ENCODE results near the gene ZBTB9. TPM values are rescaled to one million over a fixed set of nuclear protein-coding genes. Genes with fewer than 3 reads are reported as not detected.

The ZBTB9 gene
- total RNA-seq, 1 donor from 2014 or later, result 4.1 TPM

DNA sequence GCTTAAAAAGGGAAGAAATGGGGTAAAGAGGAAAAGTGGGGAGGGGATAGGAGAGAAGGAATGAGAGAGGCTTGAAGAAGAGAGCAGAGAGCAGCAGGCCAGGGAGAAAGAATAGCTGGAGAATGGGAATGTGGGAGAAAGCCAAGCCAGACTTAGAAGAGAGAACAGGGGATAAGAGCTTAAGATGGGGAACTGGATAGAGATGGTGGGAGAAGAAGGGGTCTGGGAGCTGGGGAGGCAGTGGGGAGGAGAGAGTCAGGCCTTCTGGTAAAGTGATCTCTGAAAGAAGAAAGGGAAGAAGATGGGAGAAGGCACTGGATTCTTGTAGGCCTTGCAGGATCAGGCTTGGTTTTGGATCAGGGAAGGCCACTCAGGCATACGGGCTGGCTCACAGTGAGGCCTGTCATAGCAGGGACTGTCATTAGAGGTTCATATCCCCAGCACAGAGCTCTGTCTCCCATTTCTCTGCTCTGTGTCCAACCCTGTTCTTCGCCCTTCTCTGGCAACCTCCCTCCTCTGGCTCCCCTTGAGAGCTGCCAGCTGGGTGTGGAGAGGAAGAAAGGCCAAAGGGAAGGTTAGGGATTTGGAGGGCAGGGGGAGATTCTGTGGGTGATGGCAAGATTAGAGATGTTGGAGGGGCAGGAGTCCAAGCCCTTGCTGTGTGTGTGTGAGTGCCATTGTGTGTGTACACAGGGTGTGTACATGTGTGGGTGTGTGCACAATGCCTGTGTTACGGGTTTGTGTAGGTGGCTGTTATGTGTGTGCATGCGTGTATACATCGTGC lies 25.2 kb upstream of the ZBTB9 start:
- ATAC-seq (no peak), DNase-seq (ENCODE audit: missing footprints) (no peak)
- intact Hi-C loops (cut with DNase I), result loop anchor here (10.0 kb wide), 1 partner anchor 146 kb away; no protein-coding TSS in a partner anchor

DNA sequence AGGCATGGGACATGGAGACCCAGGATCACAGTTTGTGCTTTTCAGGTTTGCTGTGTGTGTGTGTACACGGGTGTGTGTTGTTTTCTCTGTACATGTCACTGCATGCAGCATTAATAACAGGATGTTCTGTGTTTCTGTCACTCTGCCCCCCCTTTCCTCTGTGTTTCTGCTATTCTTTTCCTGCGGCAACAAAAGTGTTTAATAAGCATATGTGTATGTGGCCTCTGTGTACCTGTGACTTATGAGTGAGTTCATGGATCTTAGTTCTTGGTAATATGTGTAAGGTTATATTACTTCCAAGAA lies 24.7 kb upstream of the ZBTB9 start:
- ATAC-seq (no peak), DNase-seq (ENCODE audit: missing footprints) (no peak)
- intact Hi-C loops (cut with DNase I), result loop anchor here (10.0 kb wide), 1 partner anchor 145 kb away; no protein-coding TSS in a partner anchor

DNA sequence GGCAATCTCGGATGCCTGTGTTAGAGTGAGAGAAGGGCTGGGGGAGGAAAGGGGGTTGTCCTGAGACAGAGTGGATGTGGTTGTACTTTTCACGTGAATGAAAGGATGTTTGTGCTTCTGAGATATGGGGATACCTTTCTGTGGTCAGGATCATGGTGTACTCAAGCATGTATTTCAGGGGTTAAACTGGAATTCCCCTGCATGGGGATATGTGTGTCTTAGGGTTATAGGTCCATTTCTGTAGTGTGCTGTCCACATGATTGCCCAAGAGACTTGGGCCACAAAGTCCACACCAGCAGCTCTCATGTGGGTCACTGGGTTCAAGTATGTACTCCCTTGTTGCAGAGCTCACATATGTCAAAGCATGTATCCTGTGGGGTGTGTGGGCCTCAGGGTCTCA lies 24.0 kb upstream of the ZBTB9 start:
- no peak for ATAC-seq
- intact Hi-C loops (cut with DNase I), result no loop called here
- no peak for DNase-seq (ENCODE audit: missing footprints)

DNA sequence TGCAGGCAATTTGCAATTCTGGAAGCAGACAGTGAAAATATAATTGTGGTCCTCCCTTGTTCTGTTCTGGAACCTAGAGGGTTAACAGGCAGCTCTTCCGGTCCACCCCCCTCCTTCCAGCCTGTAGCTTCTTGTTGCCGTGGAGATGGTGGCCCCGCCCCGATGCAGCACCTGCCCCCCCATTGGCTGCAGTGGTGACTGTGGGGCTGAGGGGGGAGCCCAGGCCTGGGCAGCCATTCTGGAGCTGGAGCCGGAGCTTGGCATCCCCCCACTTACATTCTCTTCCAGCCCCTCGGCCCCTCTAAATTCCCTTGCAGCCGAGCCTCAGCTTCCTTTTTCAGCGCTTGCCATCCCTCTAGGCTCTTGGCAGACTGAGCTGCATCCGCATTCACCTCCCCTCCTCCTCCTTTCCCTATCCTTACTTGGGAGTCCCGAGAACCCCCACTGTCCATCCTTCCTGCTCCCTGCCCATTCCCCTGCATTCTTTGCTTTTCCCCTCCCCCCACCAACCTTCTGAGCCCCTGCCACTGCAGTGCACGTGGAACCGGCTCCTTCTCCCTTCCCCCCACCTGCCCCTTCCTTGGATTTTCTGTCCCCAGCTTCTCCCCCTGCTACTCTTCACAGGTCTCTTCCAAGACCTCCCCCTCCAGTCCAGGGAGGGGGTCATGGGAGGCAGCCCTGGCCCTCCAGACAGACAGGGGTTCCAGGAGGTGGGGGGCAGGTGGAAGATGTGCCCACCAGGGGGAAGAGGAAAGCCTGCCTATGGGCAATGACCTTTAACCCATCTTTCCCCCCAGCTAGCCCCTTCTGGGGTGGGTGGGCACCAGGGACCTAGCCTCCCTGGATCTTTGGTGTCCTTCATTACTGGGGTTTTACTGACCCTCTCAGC lies 23.1 kb upstream of the ZBTB9 start:
- ATAC-seq (no peak), DNase-seq (ENCODE audit: missing footprints) (peak; percentile 72)
- intact Hi-C loops (cut with DNase I), result no loop called here

DNA sequence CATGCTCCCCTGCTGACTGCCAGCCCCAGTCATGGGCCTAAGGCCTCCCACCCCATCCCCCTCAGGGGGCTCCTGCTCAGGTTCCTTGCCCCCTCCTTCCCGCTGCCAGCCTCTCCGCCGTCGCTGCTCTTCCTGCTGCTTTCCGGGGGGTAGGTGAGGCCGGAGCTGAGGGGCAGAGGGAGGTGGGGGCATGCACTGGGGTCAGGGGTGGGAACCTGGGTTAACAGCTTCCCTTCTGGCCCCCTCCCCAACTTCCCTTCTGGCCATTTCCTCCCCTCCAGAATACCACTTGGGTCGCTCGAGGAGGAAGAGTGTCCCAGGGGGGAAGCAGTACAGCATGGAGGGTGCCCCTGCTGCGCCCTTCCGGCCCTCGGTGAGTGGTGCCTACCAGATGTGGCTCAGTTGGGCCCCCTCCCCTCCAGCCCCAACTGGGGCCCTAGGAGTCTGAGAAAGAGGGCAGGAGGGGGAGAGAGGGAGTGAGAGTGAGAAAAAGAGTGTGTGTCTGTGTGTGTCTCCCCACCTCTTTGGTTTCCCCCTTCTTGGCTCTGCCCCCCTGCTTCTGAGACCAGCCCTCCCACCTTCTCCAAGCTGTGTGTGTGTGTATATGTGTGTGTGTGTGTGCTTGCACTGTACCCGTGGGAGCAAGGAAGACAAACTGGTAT lies 22.4 kb upstream of the ZBTB9 start:
- ATAC-seq, result no peak
- intact Hi-C loops (cut with DNase I), result no loop called here
- peak; percentile 56 for DNase-seq (ENCODE audit: missing footprints)

DNA sequence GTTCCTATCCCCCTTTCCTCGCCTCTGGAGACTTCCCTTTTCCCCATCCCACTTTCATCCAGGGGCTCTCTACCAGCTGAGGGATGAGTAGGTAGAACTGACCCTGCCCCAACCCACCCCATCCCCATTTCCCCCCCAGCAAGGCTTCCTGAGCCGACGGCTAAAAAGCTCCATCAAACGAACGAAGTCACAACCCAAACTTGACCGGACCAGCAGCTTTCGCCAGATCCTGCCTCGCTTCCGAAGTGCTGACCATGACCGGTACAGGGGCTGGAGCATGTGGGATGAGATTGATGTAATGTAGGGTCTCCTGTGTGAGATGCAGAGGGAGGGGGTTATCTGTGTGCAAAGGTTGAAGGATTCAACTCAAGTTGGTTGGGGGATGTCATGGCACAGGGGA lies 21.8 kb upstream of the ZBTB9 start:
- ATAC-seq (no peak), DNase-seq (ENCODE audit: missing footprints) (peak; percentile 26)
- intact Hi-C loops (cut with DNase I), result no loop called here

DNA sequence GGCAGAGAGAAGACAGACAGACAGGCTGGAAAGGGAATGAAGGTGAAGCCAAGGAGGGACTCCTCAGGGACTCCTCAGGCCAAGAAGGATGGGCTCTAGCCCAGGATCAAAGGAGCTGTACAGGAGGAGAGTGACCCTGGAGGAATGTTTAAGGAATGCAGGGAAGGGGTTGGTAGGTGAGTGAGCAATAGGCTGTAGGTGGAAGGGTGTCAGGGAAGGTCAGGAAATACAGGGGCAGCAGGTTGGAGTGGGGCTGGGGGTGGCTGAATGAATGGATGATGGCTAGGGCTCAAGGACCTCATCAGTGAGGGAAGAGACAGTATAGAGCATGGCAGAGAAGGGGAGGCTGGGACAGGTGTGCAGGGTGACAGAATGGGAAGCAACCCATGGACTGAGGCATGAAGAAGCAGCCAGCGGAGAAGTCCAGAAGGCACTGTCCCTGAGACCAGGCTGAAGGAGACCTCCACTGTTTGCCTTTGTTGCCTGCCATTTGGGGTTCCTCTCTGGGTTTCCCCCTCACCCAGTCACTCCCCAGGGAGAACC lies 21.3 kb upstream of the ZBTB9 start:
- DNase-seq (ENCODE audit: missing footprints) (no peak), ATAC-seq (no peak)
- intact Hi-C loops (cut with DNase I), result no loop called here

DNA sequence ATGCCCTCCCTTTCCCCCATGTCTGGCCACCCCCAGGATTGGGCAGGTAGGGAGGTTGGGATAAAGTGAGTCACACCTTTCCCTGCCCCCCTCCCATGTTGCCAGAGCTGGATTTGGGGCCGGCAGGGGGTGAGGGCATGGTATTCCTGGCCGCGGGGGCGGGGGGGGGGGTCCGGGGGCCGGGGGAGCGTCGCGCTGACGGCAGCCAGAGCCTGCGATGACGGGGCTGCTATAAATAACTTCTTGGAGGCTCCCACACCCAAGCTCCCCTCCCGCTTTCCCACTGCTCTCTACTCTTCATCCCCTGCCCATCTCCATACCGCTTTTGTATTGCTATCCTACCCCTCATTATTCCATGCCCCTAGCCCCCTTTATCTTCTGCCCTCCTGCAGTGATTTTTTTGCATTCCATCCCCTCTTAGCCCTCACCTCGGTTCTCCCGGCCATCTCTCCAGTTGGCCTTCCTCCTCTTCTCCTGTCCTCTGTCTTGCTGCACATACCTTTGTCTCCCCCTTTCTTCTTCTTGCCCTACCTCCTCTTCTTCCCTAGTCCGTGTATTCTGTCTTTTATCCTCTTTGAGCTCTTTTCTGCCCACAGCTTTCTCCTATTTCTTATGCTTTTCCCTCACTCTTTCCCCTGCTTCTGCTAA lies 20.7 kb upstream of the ZBTB9 start:
- intact Hi-C loops (cut with DNase I), result no loop called here
- ATAC-seq, result no peak
- peak; percentile 18 for DNase-seq (ENCODE audit: missing footprints)

DNA sequence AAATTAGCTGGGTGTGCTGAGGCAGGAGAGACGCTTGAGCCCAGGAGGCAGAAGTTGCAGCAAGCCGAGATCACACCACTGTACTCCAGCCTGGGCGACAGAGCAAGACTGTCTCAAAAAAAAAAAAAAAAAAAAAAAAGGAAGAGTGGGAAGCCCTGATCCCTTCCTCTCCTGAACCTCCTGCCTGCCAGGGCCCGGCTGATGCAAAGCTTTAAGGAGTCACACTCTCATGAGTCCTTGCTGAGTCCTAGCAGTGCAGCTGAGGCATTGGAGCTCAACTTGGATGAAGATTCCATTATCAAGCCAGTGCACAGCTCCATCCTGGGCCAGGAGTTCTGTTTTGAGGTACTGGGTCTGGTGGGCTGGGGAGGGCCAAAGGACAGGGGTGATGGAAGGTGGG lies 19.4 kb upstream of the ZBTB9 start:
- DNase-seq (ENCODE audit: missing footprints) (no peak), ATAC-seq (no peak)
- intact Hi-C loops (cut with DNase I), result no loop called here

DNA sequence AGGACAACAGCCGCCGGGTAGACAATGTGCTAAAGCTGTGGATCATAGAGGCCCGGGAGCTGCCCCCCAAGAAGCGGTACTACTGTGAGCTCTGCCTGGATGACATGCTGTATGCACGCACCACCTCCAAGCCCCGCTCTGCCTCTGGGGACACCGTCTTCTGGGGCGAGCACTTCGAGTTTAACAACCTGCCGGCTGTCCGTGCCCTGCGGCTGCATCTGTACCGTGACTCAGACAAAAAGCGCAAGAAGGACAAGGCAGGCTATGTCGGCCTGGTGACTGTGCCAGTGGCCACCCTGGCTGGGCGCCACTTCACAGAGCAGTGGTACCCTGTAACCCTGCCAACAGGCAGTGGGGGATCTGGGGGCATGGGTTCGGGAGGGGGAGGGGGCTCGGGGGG lies 16.7 kb upstream of the ZBTB9 start:
- no peak for DNase-seq (ENCODE audit: missing footprints)
- no peak for ATAC-seq
- intact Hi-C loops (cut with DNase I), result no loop called here

DNA sequence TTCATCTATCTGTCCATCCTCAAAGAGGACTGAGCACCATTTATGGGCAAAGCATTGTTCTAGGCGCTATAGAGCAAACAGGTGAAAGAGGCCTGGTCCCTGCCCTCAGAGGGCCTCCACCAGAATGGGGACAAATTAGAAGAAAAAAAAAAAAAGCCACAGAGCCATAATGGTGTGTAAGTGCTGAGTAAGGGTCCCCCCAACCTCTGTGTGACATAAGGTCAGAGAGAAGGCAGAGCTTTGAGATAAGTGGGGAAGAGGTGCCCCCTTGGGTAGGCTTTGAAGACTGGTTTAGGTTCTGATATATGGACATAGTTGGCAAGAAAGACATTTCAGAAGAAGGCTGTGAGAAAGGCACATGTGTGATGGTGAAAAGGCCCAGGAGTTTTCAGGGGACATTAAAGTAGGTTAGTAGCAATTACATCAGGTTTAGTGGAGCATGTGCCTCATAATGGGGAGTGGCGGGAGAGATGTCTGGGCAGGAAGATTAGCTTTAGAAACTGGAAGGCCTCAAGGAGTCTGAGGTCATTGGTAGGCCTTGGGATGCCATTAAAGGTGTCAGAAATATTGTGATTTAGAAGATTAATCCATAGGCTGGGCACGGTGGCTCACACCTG lies 15.3 kb upstream of the ZBTB9 start:
- intact Hi-C loops (cut with DNase I), result no loop called here

DNA sequence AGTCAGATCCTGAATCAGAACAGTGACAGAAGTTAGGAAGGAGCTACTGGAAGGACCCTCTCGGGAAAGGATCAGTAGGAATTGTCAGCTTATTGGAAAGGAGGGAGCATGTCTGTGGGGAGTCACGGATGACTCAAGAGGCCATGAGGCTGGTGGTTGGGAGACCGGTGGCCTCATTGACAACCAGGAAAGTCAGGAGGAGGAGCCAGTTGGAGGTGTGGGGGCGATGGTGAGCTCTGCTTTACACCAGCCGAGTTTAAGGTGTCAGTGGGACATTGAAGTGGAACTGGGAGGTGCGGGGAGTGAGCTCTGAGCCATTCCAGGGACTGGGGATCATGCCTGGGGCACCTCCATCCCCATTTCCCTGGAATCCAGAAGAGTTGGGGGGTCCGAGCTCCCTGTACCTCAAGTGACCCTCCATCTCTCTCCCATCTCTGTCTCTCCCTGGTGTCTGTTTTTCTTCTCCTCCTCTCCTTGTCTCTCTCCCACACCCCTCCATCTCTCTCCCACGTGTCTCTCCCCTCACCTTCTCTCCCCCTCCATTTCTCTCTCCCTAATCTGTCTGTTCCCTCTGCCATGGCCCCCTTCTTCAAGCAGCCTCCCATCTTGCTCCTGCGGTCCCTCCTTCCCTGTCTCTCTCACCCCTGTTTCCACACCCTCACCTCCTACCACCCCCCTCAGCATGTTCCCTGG lies 14.3 kb upstream of the ZBTB9 start:
- ATAC-seq (no peak), DNase-seq (ENCODE audit: missing footprints) (no peak)
- intact Hi-C loops (cut with DNase I), result no loop called here

More for the DNA sequence above, 15.3 kb upstream of the ZBTB9 start:
- ATAC-seq, result no peak
- DNase-seq (ENCODE audit: missing footprints), result no peak

DNA sequence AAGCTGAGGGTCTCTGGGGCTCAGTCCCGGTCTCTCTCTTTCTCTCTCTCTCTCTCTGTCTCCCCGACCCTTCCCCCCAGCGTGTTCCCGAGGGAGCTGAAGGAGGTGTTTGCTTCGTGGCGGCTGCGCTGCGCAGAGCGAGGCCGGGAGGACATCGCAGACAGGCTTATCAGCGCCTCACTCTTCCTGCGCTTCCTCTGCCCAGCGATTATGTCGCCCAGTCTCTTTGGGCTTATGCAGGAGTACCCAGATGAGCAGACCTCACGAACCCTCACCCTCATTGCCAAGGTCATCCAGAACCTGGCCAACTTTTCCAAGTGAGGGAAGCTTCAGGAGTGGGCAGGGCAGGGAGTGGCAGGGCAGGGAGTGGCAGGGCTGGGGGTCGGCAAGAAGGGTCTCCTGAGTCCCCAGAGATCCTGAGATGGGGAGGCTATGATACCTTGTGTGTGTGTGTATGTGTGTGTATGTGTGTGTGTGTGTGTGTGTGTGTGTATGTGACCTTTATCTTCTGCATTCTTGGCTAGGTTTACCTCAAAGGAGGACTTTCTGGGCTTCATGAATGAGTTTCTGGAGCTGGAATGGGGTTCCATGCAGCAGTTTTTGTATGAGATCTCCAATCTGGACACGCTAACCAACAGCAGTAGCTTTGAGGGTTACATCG lies 13.6 kb upstream of the ZBTB9 start:
- intact Hi-C loops (cut with DNase I), result no loop called here
- ATAC-seq (no peak), DNase-seq (ENCODE audit: missing footprints) (no peak)

DNA sequence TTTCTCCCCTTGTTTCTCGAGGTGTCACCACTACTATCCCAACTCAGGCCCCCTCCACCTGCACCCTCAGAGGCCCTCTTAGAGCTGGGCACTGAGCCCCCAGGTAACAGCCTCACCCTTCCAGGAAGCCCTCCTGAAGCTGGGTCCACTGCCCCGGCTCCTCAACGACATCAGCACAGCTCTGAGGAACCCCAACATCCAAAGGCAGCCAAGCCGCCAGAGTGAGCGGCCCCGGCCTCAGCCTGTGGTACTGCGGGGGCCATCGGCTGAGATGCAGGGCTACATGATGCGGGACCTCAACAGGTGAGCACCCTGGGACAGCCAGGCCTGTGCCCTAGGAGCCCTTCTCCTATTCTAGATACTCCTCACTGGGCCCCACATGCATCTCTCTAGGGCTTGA lies 12.9 kb upstream of the ZBTB9 start:
- intact Hi-C loops (cut with DNase I), result no loop called here
- DNase-seq (ENCODE audit: missing footprints) (no peak), ATAC-seq (no peak)

DNA sequence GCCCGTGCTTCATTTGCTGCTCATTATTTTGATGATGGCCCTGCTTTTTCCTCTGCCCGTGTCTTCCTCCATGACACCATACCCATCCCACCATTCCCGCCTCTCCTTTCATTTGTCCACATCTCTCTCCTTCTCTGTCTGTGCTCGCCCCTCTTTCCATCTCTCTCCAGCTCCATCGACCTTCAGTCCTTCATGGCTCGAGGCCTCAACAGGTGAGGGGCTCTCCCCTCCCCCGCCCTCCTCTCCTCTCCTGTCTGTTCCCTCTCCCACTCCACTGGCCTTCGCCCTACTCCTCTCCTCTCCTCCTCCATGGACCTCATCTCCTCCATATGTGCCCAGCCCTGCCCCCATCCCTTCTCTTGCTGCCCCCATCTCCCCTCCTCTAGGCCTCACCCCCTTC lies 12.1 kb upstream of the ZBTB9 start:
- no peak for DNase-seq (ENCODE audit: missing footprints)
- ATAC-seq, result no peak
- intact Hi-C loops (cut with DNase I), result no loop called here

DNA sequence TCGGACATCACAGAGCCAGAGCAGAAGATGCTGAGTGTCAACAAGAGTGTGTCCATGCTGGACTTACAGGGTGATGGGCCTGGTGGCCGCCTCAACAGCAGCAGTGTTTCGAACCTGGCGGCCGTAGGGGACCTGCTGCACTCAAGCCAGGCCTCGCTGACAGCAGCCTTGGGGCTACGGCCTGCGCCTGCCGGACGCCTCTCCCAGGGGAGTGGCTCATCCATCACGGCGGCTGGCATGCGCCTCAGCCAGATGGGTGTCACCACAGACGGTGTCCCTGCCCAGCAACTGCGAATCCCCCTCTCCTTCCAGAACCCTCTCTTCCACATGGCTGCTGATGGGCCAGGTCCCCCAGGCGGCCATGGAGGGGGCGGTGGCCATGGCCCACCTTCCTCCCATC lies 11.4 kb upstream of the ZBTB9 start:
- no peak for ATAC-seq
- no peak for DNase-seq (ENCODE audit: missing footprints)
- intact Hi-C loops (cut with DNase I), result no loop called here

DNA sequence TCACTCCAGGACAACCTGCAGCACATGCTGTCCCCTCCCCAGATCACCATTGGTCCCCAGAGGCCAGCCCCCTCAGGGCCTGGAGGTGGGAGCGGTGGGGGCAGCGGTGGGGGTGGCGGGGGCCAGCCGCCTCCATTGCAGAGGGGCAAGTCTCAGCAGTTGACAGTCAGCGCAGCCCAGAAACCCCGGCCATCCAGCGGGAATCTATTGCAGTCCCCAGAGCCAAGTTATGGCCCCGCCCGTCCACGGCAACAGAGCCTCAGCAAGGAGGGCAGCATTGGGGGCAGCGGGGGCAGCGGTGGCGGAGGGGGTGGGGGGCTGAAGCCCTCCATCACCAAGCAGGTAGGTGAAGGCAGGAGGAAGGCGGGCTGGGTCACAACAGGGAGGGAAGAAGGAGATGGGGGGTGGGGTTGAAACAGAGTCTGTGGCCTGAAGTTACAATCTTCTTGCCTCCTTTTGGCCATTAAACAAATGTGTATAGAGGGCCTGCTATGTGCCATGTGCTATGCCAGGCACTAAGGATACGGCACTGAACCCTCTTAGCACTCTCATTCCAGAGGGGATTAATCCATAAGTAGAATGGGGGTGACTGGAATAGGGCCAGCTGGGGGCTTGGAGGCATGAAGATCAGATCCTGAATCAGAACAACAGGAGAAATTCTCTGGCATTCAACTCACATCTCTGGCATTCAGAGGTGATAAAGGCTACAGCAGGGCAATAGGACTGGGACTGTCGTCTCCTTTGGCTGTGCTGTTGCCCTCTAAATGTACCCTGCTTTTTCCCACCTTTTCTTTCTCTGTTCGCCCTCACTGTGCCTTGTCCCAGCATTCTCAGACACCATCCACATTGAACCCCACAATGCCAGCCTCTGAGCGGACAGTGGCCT lies 10.5 kb upstream of the ZBTB9 start:
- intact Hi-C loops (cut with DNase I), result no loop called here
- ATAC-seq, result no peak
- no peak for DNase-seq (ENCODE audit: missing footprints)

Measured in Right ventricle myocardium inferior (tissue), 1 donor.